Osteocyte (in vitro differentiated cells): Measurements from ENCODE around the gene CCDC87. TPM values are rescaled to one million over a fixed set of nuclear protein-coding genes. Genes with fewer than 3 reads are reported as not detected.
A peak's percentile ranks its signal among the peaks of the same experiment; 100 is the strongest.
"Not testable (repeated sequence)": the region's sequence is repeated elsewhere in the genome, so short reads cannot be mapped to it uniquely, and the experiment has no call there.

Source experiments
- DNase-seq: peaks from one replicate; pipeline ENCODE4 v3.0.0; 2021; ENCODE audit warnings: mixed read lengths; ENCODE audit not compliant: unreplicated experiment; ENCODE audit errors: extremely low spot score
- H3K27ac Mint-ChIP-seq: one replicate; pipeline ENCODE4 v1.8.0; 2021; ENCODE audit warnings: mild to moderate bottlenecking, mixed read lengths; ENCODE audit not compliant: unreplicated experiment
- H3K27me3 Mint-ChIP-seq: one replicate; pipeline ENCODE4 v1.8.0; 2021; ENCODE audit warnings: mixed read lengths; ENCODE audit not compliant: unreplicated experiment
- H3K36me3 Mint-ChIP-seq: one replicate; pipeline ENCODE4 v1.8.0; 2021; ENCODE audit warnings: mixed read lengths; ENCODE audit not compliant: unreplicated experiment
- H3K4me1 Mint-ChIP-seq: one replicate; pipeline ENCODE4 v1.8.0; 2021; ENCODE audit warnings: mixed read lengths; ENCODE audit not compliant: unreplicated experiment
- H3K4me3 Mint-ChIP-seq: one replicate; pipeline ENCODE4 v1.8.0; 2021; ENCODE audit warnings: mild to moderate bottlenecking, moderate library complexity, mixed read lengths; ENCODE audit not compliant: unreplicated experiment
- H3K9me3 Mint-ChIP-seq: one replicate; pipeline ENCODE4 v1.8.0; 2021; ENCODE audit warnings: mixed read lengths; ENCODE audit not compliant: unreplicated experiment
- CTCF ChIP-seq: fragments of 200-600 bp; sonication (generic); IDR thresholded peaks from 2 replicates; pipeline ENCODE4 v1.5.0; 2021; ENCODE audit warnings: antibody characterized with exemption, mild to moderate bottlenecking, moderate library complexity
- total RNA-seq: library from RNA; stranded (reverse); gene quantifications from 2 replicates; pipeline ENCODE4 v1.2.1, GENCODE V29; 2021

Gene CCDC87
- total RNA-seq, 1 donor from 2014 or later: 0.19 TPM

- Mint-ChIP-seq H3K4me3 (no peak overlapping the region), H3K36me3 (peaks cover 5% of the 10 kb centered on the region)
Observed at GRCh38 chr11:66547662-66548009, 45.2 kb downstream of the CCDC87 start.

DNA sequence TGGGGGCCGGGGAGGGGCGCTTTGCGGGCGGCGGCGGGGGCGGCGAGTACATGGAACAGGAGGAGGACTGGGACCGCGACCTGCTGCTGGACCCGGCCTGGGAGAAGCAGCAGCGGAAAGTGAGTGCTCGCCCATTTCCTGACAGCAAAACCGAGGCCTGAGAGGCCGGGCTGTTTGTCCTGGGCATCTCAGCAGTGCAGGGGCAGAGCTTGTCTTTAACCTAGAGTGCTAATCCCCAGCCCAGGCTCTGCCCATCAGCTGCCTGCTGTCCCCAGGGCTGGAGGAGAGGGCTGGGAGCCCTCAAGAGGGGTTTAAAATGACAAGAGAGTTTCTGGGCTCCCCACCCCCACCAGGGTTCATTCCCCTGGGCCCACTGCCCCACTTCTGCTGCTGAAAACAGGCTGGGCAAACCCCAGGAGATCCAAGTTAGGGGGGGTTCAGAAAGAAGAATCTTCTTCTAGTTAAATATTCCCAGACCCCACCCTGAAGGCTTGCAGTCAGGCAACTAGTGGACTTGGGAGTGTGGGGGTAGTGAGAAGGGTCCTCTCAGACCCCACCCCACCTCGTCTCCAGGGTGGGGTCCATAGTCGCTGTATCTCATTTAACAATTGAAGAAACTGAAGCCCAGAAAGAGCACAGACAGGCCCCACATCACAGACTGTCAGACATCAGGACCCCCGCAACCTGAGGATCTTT, 45.7 kb downstream of the CCDC87 start:
- H3K36me3 Mint-ChIP-seq: peaks cover 10% of the 10 kb centered on the region
- peaks cover 5% of the 10 kb centered on the region for H3K27me3 Mint-ChIP-seq
- peak overlapping the region; percentile 75 for H3K4me3 Mint-ChIP-seq
- no peaks in the 10 kb centered on the region for H3K9me3 Mint-ChIP-seq
- TF ChIP-seq CTCF: no peak
- no peak overlapping the region for H3K27ac Mint-ChIP-seq
- no peak for DNase-seq
- H3K4me1 Mint-ChIP-seq: peaks cover 22% of the 10 kb centered on the region

More at GRCh38 chr11:66547662-66548009, 45.2 kb downstream of the CCDC87 start:
- peaks cover 22% of the 10 kb centered on the region for H3K4me1 Mint-ChIP-seq
- H3K27ac Mint-ChIP-seq: no peak overlapping the region
- no peak for DNase-seq
- H3K27me3 Mint-ChIP-seq: peaks cover 5% of the 10 kb centered on the region
- no peak for TF ChIP-seq CTCF
- H3K9me3 Mint-ChIP-seq: no peaks in the 10 kb centered on the region

DNA sequence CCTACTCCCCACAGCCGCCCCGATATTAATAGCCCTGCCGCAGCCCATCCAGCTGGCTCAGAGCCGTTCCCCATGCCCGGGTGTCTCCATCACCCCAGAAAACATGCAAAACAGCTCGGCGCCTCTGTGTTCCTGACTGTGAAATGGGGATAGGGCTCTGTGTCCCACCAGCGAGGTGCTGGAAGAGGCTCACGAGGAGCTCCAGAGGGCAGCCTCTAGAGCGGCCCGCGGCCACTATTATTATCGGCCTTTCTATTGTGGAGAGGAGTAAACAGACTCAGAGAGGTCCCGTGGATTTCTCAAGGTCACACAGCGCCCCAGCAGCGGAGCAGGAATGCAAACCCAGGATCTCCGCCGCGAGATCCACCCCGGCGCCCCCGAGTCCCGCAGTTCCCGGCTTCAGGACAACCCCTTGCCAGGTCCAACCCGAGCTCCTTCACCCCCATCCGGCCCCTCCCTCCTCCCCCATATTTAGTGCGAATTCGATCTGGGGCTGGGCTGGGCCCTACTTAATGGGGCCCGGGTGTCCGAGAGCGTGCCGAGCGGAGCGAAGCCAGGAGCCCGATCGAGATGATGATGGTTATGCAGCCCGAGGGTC, 46.4 kb downstream of the CCDC87 start, which contains the start of gene ACTN3:
Gene ACTN3, plus strand, starts transcription at position 536 of the 598 bp plus-strand sequence. Its CDS starts 35 bp downstream, at position 571.
- H3K27me3 Mint-ChIP-seq: peaks cover 5% of the 10 kb centered on the region
- peaks cover 12% of the 10 kb centered on the region for H3K36me3 Mint-ChIP-seq
- no peak for TF ChIP-seq CTCF
- peak within 1 kb of the TSS; percentile 75 for H3K4me3 Mint-ChIP-seq
- no peak for DNase-seq
- H3K4me1 Mint-ChIP-seq: peaks cover 22% of the 10 kb centered on the region
- H3K27ac Mint-ChIP-seq: no peak within 1 kb of the TSS
- H3K9me3 Mint-ChIP-seq: no peaks in the 10 kb centered on the region

- no peaks in the 10 kb centered on the region for H3K9me3 Mint-ChIP-seq
- peaks cover 22% of the 10 kb centered on the region for H3K4me1 Mint-ChIP-seq
- peaks cover 5% of the 10 kb centered on the region for H3K27me3 Mint-ChIP-seq
- no peak for TF ChIP-seq CTCF
- H3K4me3 Mint-ChIP-seq: peak within 1 kb of the TSS; percentile 82
- DNase-seq: peak; percentile 98
- no peak within 1 kb of the TSS for H3K27ac Mint-ChIP-seq
- peaks cover 16% of the 10 kb centered on the region for H3K36me3 Mint-ChIP-seq
Observed at GRCh38 chr11:66545701-66546367, 47.0 kb downstream of the CCDC87 start, which contains the start of gene ZDHHC24. Gene ZDHHC24, minus strand, starts transcription at chr11:66546048. Its CDS starts 45 bp downstream, at chr11:66546003.

DNA sequence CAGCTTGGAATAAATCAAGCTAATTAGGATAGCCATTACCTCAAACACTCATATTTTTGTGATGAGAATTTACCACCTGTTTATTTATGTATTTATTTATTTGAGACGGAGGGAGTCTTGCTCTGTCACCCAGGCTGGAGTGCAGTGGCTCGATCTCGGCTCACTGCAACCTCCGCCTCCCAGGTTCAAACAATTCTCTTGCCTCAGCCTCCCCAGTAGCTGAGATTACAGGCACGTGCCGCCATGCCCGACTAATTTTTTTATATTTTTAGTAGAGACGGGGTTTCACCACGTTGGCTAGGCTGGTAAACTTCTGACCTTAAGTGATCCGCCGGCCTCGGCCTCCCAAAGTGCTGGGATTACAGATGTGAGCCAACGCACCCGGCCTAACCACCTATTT, 47.9 kb downstream of the CCDC87 start:
- H3K27me3 Mint-ChIP-seq, DNase-seq, H3K27ac Mint-ChIP-seq, H3K9me3 Mint-ChIP-seq: not testable (repeated sequence)
- H3K4me3 Mint-ChIP-seq: peak overlapping the region; percentile 82
- peaks cover 22% of the 10 kb centered on the region for H3K4me1 Mint-ChIP-seq
- H3K36me3 Mint-ChIP-seq: peaks cover 16% of the 10 kb centered on the region
